Measurements from ENCODE around the gene C1orf21. TPM values are rescaled to one million over a fixed set of nuclear protein-coding genes. Genes with fewer than 3 reads are reported as not detected.

C1orf21 gene
- total and polyA plus RNA-seq, 5 experiments from 2014 or later: 0.60 to 30.9 (median 0.84) TPM

DNA sequence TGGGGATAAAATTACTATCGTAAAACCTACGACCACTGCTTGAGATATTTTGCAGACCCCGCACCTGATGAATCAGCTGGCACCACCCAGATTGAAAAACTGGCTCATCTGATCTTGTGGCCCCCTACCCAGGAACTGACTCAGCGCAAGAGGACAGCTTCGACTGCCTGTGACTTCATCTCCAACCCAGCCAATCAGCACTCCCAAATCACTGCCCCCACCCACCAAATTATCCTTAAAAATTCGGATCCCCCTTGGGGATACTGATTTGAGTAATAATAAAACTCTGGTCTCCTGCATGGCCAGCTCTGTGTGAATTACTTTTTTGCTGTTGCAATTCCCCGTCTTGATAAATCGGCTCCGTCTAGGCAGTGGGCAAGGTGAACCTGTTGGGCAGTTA is 286.5 kb downstream of the C1orf21 start:
- POLR2A ChIA-PET: no interaction called here
- no peak for DNase-seq
- H3K4me1 Mint-ChIP-seq: no peaks in the 10 kb centered on the region
- peaks cover 0 to 3% (median 0%) of the 10 kb centered on the region in 3 donors for H3K36me3 Mint-ChIP-seq
- H3K4me3 Mint-ChIP-seq: no peak overlapping the region
- H3K27me3 Mint-ChIP-seq: peaks cover 16 to 27% (median 19%) of the 10 kb centered on the region in 5 donors
- no peak for ATAC-seq
- peak overlapping the region in 1 of 10 donors; percentile 24 for H3K27ac Mint-ChIP-seq
- H3K9me3 Mint-ChIP-seq: peaks cover 0 to 5% (median 0%) of the 10 kb centered on the region in 9 donors

DNA sequence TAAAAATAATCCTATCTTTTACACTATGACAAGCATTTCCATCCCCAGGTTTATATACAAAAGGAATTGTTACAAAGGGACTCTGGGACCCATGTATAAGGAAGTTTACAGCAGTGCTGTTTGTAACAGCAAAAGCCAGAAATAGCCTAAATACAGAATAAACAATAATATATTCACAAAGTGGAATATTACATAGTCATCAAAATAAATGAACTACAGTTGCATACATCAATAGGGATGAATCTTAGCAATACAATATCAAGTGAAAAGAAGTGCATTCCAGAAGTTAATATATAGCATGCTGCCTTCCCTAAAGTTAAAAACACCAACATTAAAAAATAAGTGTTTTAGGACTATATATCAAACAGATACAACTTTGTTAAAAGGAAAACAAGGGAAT is 290.5 kb downstream of the C1orf21 start:
- no peak overlapping the region for H3K27ac Mint-ChIP-seq
- POLR2A ChIA-PET: no interaction called here
- ATAC-seq: no peak
- peaks cover 7 to 26% (median 20%) of the 10 kb centered on the region in 9 donors for H3K9me3 Mint-ChIP-seq
- DNase-seq: no peak
- peaks cover 9 to 20% (median 15%) of the 10 kb centered on the region in 5 donors for H3K27me3 Mint-ChIP-seq
- peaks cover 0 to 17% (median 6%) of the 10 kb centered on the region in 3 donors for H3K36me3 Mint-ChIP-seq
- H3K4me3 Mint-ChIP-seq: no peak overlapping the region
- H3K4me1 Mint-ChIP-seq: no peaks in the 10 kb centered on the region
